BJ (cell line): Measurements from ENCODE around the gene PPP4R3A. TPM values are rescaled to one million over a fixed set of nuclear protein-coding genes. Genes with fewer than 3 reads are reported as not detected.

Experiments used
- CTCF ChIA-PET: fragments of 350-600 bp; formaldehyde crosslinking; extraction: SDS; loops from one replicate; lab custom pipeline; 2021; ENCODE audit warnings: antibody characterized with exemption, inconsistent platforms; lab: Yijun Ruan, JAX
- POLR2A ChIA-PET: fragments of 300-600 bp; sonication (Branson Sonifier 250); formaldehyde crosslinking; extraction: SDS; loops from one replicate; lab custom pipeline; 2021; ENCODE audit warnings: antibody characterized with exemption; lab: Charles Lee
- DNase-seq: peaks from one replicate; pipeline ENCODE4 v3.0.0-alpha.2; 2011; ENCODE audit warnings: low read depth
- H3K27me3 ChIP-seq: 2 replicates; pipeline ENCODE4 v1.6.0; 2011; ENCODE audit warnings: low read length; ENCODE audit not compliant: control insufficient read depth, insufficient read depth
- H3K36me3 ChIP-seq: 2 replicates; pipeline ENCODE4 v1.5.1; 2011; ENCODE audit warnings: low read length; ENCODE audit not compliant: control insufficient read depth, insufficient read depth
- H3K4me3 ChIP-seq: 2 replicates; pipeline ENCODE4 v1.5.1; 2011; ENCODE audit warnings: low read depth, mild to moderate bottlenecking, control low read depth, low read length
- polyA plus RNA-seq: library from polyadenylated mRNA; depleted of rRNA; stranded (reverse); fragments of >200 nt; gene quantifications from 2 replicates; pipeline ENCODE4 v1.2.3, GENCODE V29; 2011
- TF ChIP-seq, protein P1 (sequence below): IDR thresholded peaks from 2 replicates; pipeline ENCODE4 v1.5.1; 2011; ENCODE audit warnings: low read depth, mild to moderate bottlenecking, control low read depth, inconsistent platforms, low read length, moderate library complexity; ENCODE audit not compliant: insufficient read depth

The PPP4R3A gene
- polyA plus RNA-seq, 1 experiment = 18.3 TPM

DNA sequence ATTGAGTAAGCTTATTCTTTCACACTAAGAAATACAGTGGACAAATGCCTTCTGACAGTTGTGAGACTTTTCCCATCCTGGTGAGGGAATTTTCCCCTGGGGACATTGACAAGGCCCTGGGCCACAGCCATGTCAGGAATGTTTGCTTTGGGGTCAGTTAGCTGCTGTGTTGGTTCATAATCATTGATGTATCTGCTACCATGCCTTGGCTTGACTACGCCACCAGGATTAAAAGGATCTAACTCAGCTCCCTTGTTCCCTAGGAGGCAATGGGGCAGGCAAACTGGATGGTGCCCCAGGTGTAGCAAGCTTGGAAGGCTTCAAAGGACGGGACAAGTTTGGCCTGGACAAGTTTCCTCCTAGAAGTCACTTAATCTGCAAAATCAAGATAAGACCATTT, 89.4 kb downstream of the PPP4R3A start:
- POLR2A ChIA-PET = no interaction called here
- CTCF ChIA-PET = interaction anchor here (9.5 kb wide), 1 partner anchor 97 kb away, joined by 87 read pairs; no protein-coding TSS in a partner anchor

DNA sequence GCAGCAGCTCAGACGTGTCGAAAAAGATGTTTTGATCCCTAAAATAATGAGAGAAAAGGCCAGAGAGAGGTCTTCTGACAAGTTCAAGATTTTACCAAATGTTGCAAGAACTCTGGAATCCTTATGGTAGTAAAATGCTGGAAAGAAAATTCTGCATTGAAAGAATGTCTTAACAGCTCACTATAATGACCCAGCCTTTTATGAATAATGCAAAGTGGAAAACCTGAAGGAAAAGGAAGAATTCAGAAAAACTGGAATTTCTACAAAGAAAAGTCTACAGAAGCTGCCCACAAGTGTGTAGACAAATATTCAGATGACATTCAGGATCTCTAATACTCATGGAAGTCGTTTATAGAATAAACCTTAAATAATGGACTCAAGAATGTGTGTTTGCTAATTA, 90.7 kb downstream of the PPP4R3A start:
- TF ChIP-seq, protein P1, sequence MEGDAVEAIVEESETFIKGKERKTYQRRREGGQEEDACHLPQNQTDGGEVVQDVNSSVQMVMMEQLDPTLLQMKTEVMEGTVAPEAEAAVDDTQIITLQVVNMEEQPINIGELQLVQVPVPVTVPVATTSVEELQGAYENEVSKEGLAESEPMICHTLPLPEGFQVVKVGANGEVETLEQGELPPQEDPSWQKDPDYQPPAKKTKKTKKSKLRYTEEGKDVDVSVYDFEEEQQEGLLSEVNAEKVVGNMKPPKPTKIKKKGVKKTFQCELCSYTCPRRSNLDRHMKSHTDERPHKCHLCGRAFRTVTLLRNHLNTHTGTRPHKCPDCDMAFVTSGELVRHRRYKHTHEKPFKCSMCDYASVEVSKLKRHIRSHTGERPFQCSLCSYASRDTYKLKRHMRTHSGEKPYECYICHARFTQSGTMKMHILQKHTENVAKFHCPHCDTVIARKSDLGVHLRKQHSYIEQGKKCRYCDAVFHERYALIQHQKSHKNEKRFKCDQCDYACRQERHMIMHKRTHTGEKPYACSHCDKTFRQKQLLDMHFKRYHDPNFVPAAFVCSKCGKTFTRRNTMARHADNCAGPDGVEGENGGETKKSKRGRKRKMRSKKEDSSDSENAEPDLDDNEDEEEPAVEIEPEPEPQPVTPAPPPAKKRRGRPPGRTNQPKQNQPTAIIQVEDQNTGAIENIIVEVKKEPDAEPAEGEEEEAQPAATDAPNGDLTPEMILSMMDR = no peak
- Histone ChIP-seq H3K36me3 (no peaks in the 10 kb centered on the region), H3K27me3 (peaks cover 16% of the 10 kb centered on the region), H3K4me3 (no peak overlapping the region)
- no peak for DNase-seq
- ChIA-PET CTCF (interaction anchor here (1.0 to 9.5 kb wide), 4 partner anchors 9 to 96 kb away, joined by 3 to 87 read pairs (median 9); no protein-coding TSS in a partner anchor), POLR2A (no interaction called here)

More for the DNA sequence above, 89.4 kb downstream of the PPP4R3A start:
- peaks cover 13% of the 10 kb centered on the region for H3K27me3 ChIP-seq
- DNase-seq = no peak
- H3K36me3 ChIP-seq = no peaks in the 10 kb centered on the region
- no peak overlapping the region for H3K4me3 ChIP-seq
- TF ChIP-seq, protein P1 = no peak

DNA sequence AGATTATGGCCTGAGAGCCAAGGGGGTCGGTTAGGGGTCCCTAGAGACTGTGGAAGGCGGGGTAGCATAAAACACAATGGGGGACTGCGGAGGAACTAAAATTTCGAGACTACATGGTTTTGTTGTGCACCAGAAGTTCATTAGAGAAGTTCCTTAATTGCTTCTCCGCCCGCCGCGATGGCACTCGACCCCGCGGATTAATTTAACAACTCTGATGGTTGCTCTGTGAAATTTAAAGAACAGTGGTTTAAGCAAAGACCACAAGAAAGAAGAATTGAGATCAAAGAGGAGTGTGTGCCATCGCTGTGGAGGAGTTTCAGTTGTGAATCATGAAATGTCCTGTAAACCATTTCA, 91.1 kb downstream of the PPP4R3A start:
- ChIA-PET POLR2A (no interaction called here), CTCF (interaction anchor here (1.0 to 9.5 kb wide), 6 partner anchors 10 to 96 kb away, joined by 3 to 87 read pairs (median 6); no protein-coding TSS in a partner anchor)
- no peak for DNase-seq
- TF ChIP-seq, protein P1 = no peak
- Histone ChIP-seq H3K27me3 (peaks cover 16% of the 10 kb centered on the region), H3K36me3 (no peaks in the 10 kb centered on the region), H3K4me3 (no peak overlapping the region)

DNA sequence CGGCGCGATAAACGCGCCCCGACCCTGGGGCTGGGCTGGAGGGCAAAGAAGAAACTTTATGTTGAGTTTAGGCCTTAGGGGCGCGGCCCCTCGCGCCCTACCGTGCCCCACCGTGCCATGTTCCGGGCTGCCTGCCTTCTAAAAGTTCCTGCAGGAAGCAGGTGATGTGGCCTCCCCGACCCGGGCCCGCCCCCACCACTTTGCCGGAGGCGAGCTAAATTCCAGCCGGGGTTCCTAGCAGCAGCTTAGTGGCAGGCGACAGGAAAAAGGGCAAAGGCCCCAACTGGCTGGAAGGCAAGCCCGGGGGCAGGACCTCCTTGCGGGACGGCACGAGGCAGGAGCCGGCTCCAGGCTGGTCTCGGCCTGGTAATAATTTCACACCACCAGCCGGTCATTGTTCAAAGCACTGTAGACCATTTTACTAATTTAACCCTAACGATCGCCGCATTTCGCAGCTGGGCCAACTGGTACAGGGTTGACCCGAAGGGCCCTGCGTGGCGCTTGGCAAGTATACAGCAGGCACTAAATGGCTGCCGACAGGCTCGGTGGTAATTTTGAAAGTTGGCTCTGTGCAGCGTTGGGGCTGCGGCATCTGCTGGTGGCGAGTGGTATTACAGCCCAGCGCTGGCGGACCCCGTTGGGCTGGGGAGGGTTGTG, 91.6 kb downstream of the PPP4R3A start:
- no peaks in the 10 kb centered on the region for H3K36me3 ChIP-seq
- H3K27me3 ChIP-seq = peaks cover 16% of the 10 kb centered on the region
- no peak for DNase-seq
- POLR2A ChIA-PET = no interaction called here
- H3K4me3 ChIP-seq = 0 out of 2 replicates have a peak overlapping the region, but pooled peaks have one; percentile 23
- TF ChIP-seq, protein P1 = peak; percentile 95
- CTCF ChIA-PET = interaction anchor here (0.8 to 9.5 kb wide), 9 partner anchors 10 to 98 kb away, joined by 3 to 87 read pairs (median 4); no protein-coding TSS in a partner anchor

DNA sequence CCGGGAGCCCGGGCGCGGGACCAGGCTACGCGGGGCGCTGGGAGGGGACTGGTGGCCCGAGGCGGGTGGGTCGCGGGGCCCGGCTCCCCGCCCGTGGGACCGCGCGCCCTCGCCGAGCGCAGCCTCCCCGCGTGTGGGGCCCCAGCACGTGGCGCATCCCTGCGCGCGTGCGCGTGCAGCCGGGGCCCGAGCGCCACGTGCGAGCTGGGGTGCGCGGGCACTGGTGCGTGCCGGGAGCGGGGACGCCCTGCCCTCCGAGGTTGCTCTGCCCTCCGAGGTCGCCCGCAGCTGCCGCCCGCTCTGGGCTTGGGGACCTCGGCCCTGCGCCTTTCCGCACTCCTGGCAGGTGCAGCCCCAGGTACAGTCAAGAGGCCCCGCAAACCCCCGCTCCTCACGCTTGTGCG, 92.1 kb downstream of the PPP4R3A start:
- Histone ChIP-seq H3K4me3 (no peak overlapping the region), H3K36me3 (no peaks in the 10 kb centered on the region), H3K27me3 (peaks cover 17% of the 10 kb centered on the region)
- DNase-seq = no peak
- TF ChIP-seq, protein P1 = no peak
- POLR2A ChIA-PET = no interaction called here
- CTCF ChIA-PET = interaction anchor here (0.8 to 9.5 kb wide), 9 partner anchors 11 to 98 kb away, joined by 3 to 87 read pairs (median 4); no protein-coding TSS in a partner anchor
